ENCODE results near the gene B9D1.

The B9D1 gene

GRCh38 chr17:19362277-19363113 is at the start of gene B9D1:
Gene B9D1 (minus strand): TSS chr17:19362723. CDS start chr17:19362569, 154 bp downstream.
- DNase-seq (ENCODE audit: low spot score), result peak; percentile 98

- no peak for DNase-seq (ENCODE audit: low spot score)
Observed at GRCh38 chr17:19411631-19412030, 49.1 kb upstream of the B9D1 start.

- peak; percentile 83 for DNase-seq (ENCODE audit: low spot score)
Observed at GRCh38 chr17:19410875-19411620, 48.5 kb upstream of the B9D1 start, which contains the start of gene RNF112. Gene RNF112 (plus strand): TSS chr17:19411232. CDS start chr17:19411409, 177 bp downstream.

- no peak for DNase-seq (ENCODE audit: low spot score)
Observed at GRCh38 chr17:19410091-19410490, 47.6 kb upstream of the B9D1 start.

GRCh38 chr17:19409509-19409908 is 47.0 kb upstream of the B9D1 start:
- peak; percentile 71 for DNase-seq (ENCODE audit: low spot score)

- no peak for DNase-seq (ENCODE audit: low spot score)
Observed at GRCh38 chr17:19409066-19409465, 46.5 kb upstream of the B9D1 start.

GRCh38 chr17:19408346-19408710 is 45.8 kb upstream of the B9D1 start:
- no peak for DNase-seq (ENCODE audit: low spot score)

GRCh38 chr17:19407601-19408345 is 45.2 kb upstream of the B9D1 start:
- DNase-seq (ENCODE audit: low spot score), result no peak

GRCh38 chr17:19405114-19405513 is 42.6 kb upstream of the B9D1 start:
- no peak for DNase-seq (ENCODE audit: low spot score)

GRCh38 chr17:19404264-19404663 is 41.7 kb upstream of the B9D1 start:
- DNase-seq (ENCODE audit: low spot score), result no peak

- DNase-seq (ENCODE audit: low spot score), result no peak
Observed at GRCh38 chr17:19403021-19403420, 40.5 kb upstream of the B9D1 start.

- no peak for DNase-seq (ENCODE audit: low spot score)
Observed at GRCh38 chr17:19402171-19402570, 39.6 kb upstream of the B9D1 start.

GRCh38 chr17:19401321-19402010 is 38.9 kb upstream of the B9D1 start:
- no peak for DNase-seq (ENCODE audit: low spot score)

- DNase-seq (ENCODE audit: low spot score), result no peak
Observed at GRCh38 chr17:19399750-19400450, 37.4 kb upstream of the B9D1 start.

GRCh38 chr17:19398301-19399181 is 36.0 kb upstream of the B9D1 start:
- peak; percentile 24 for DNase-seq (ENCODE audit: low spot score)

GRCh38 chr17:19397556-19398041 is 35.1 kb upstream of the B9D1 start:
- no peak for DNase-seq (ENCODE audit: low spot score)

- no peak for DNase-seq (ENCODE audit: low spot score)
Observed at GRCh38 chr17:19392303-19392702, 29.8 kb upstream of the B9D1 start.

- no peak for DNase-seq (ENCODE audit: low spot score)
Observed at GRCh38 chr17:19391432-19391831, 28.9 kb upstream of the B9D1 start.

- no peak for DNase-seq (ENCODE audit: low spot score)
Observed at GRCh38 chr17:19390951-19391350, 28.4 kb upstream of the B9D1 start.
